ENCODE data around the gene GCSAML. TPM values are rescaled to one million over a fixed set of nuclear protein-coding genes. Genes with fewer than 3 reads are reported as not detected.

Gene GCSAML
- total and polyA plus RNA-seq, 7 experiments from 2014 or later = 0.08 to 9.5 (median 0.49) TPM; not detected in 1

GRCh38 chr1:247528812-247529474 lies 20.0 kb upstream of the GCSAML start:
- H3K27ac Mint-ChIP-seq = no peak overlapping the region
- Histone ChIP-seq H3K27ac (ENCODE audit: low read depth, low read length) (no peak overlapping the region), H3K4me1 (ENCODE audit: control insufficient read depth in 2 of 2, insufficient read depth in 2 of 2, low read length in 2 of 2) (no peaks in the 10 kb centered on the region), H3K36me3 (ENCODE audit: control insufficient read depth in 2 of 3, insufficient read depth in 3 of 3, low read length in 3 of 3) (no peaks in the 10 kb centered on the region), H3K9me3 (ENCODE audit: control insufficient read depth in 2 of 3, low read length in 3 of 3) (no peaks in the 10 kb centered on the region), H3K4me3 (ENCODE audit: low read length) (no peak overlapping the region), H3K27me3 (ENCODE audit: control insufficient read depth in 2 of 2, insufficient read depth in 2 of 2, low read length in 2 of 2) (no peaks in the 10 kb centered on the region)
- H3K9me3 Mint-ChIP-seq = peaks cover 0 to 8% (median 0%) of the 10 kb centered on the region in 11 donors
- no peak for ATAC-seq
- peaks cover 7 to 50% (median 47%) of the 10 kb centered on the region in 5 donors for H3K27me3 Mint-ChIP-seq
- intact Hi-C loops (cut with micrococcal nuclease) = no loop called here
- H3K36me3 Mint-ChIP-seq = no peaks in the 10 kb centered on the region
- H3K4me1 Mint-ChIP-seq = no peaks in the 10 kb centered on the region
- POLR2A ChIA-PET = no interaction called here
- H3K4me3 Mint-ChIP-seq = no peak overlapping the region
- DNase-seq = no peak
- CTCF ChIA-PET = no interaction called here

GRCh38 chr1:247529771-247530355 lies 19.1 kb upstream of the GCSAML start:
- Mint-ChIP-seq H3K36me3 (no peaks in the 10 kb centered on the region), H3K27me3 (peaks cover 7 to 48% (median 39%) of the 10 kb centered on the region in 5 donors), H3K9me3 (peaks cover 0 to 4% (median 0%) of the 10 kb centered on the region in 11 donors), H3K27ac (no peak overlapping the region), H3K4me1 (no peaks in the 10 kb centered on the region), H3K4me3 (peak overlapping the region in 1 of 10 donors; percentile 27)
- Histone ChIP-seq H3K27me3 (ENCODE audit: control insufficient read depth in 2 of 2, insufficient read depth in 2 of 2, low read length in 2 of 2) (no peaks in the 10 kb centered on the region), H3K4me1 (ENCODE audit: control insufficient read depth in 2 of 2, insufficient read depth in 2 of 2, low read length in 2 of 2) (no peaks in the 10 kb centered on the region), H3K27ac (ENCODE audit: low read depth, low read length) (no peak overlapping the region), H3K36me3 (ENCODE audit: control insufficient read depth in 2 of 3, insufficient read depth in 3 of 3, low read length in 3 of 3) (no peaks in the 10 kb centered on the region), H3K4me3 (ENCODE audit: low read length) (no peak overlapping the region), H3K9me3 (ENCODE audit: control insufficient read depth in 2 of 3, low read length in 3 of 3) (no peaks in the 10 kb centered on the region)
- DNase-seq = no peak
- ATAC-seq = no peak
- CTCF ChIA-PET = no interaction called here
- intact Hi-C loops (cut with micrococcal nuclease) = no loop called here
- POLR2A ChIA-PET = no interaction called here

GRCh38 chr1:247530785-247531184 lies 18.1 kb upstream of the GCSAML start:
- H3K27ac ChIP-seq (ENCODE audit: low read depth, low read length) = no peak overlapping the region
- Mint-ChIP-seq H3K36me3 (no peaks in the 10 kb centered on the region), H3K4me3 (no peak overlapping the region), H3K4me1 (no peaks in the 10 kb centered on the region), H3K27ac (no peak overlapping the region), H3K27me3 (peaks cover 7 to 45% (median 31%) of the 10 kb centered on the region in 5 donors), H3K9me3 (peaks cover 0 to 4% (median 0%) of the 10 kb centered on the region in 11 donors)
- no peaks in the 10 kb centered on the region for H3K27me3 ChIP-seq (ENCODE audit: control insufficient read depth in 2 of 2, insufficient read depth in 2 of 2, low read length in 2 of 2)
- no peaks in the 10 kb centered on the region for H3K9me3 ChIP-seq (ENCODE audit: control insufficient read depth in 2 of 3, low read length in 3 of 3)
- H3K4me3 ChIP-seq (ENCODE audit: low read length) = no peak overlapping the region
- ChIA-PET POLR2A (no interaction called here), CTCF (no interaction called here)
- H3K36me3 ChIP-seq (ENCODE audit: control insufficient read depth in 2 of 3, insufficient read depth in 3 of 3, low read length in 3 of 3) = no peaks in the 10 kb centered on the region
- ATAC-seq (peak; percentile 49), DNase-seq (no peak)
- H3K4me1 ChIP-seq (ENCODE audit: control insufficient read depth in 2 of 2, insufficient read depth in 2 of 2, low read length in 2 of 2) = no peaks in the 10 kb centered on the region
- intact Hi-C loops (cut with micrococcal nuclease) = no loop called here

- ATAC-seq (no peak), DNase-seq (no peak)
- H3K27ac Mint-ChIP-seq = no peak overlapping the region
- POLR2A ChIA-PET = no interaction called here
- CTCF ChIA-PET = no interaction called here
- Histone ChIP-seq H3K4me1 (ENCODE audit: control insufficient read depth in 2 of 2, insufficient read depth in 2 of 2, low read length in 2 of 2) (no peaks in the 10 kb centered on the region), H3K9me3 (ENCODE audit: control insufficient read depth in 2 of 3, low read length in 3 of 3) (no peaks in the 10 kb centered on the region), H3K27me3 (ENCODE audit: control insufficient read depth in 2 of 2, insufficient read depth in 2 of 2, low read length in 2 of 2) (no peaks in the 10 kb centered on the region), H3K4me3 (ENCODE audit: low read length) (no peak overlapping the region), H3K36me3 (ENCODE audit: control insufficient read depth in 2 of 3, insufficient read depth in 3 of 3, low read length in 3 of 3) (no peaks in the 10 kb centered on the region), H3K27ac (ENCODE audit: low read depth, low read length) (no peak overlapping the region)
- H3K4me1 Mint-ChIP-seq = no peaks in the 10 kb centered on the region
- H3K4me3 Mint-ChIP-seq = no peak overlapping the region
- peaks cover 0 to 4% (median 0%) of the 10 kb centered on the region in 11 donors for H3K9me3 Mint-ChIP-seq
- intact Hi-C loops (cut with micrococcal nuclease) = no loop called here
- no peaks in the 10 kb centered on the region for H3K36me3 Mint-ChIP-seq
- H3K27me3 Mint-ChIP-seq = peaks cover 7 to 33% (median 25%) of the 10 kb centered on the region in 5 donors
Measured at GRCh38 chr1:247531937-247532336, 17.0 kb upstream of the GCSAML start.

GRCh38 chr1:247535402-247535801 lies 13.5 kb upstream of the GCSAML start:
- ATAC-seq (peak; percentile 60), DNase-seq (no peak)
- Mint-ChIP-seq H3K27me3 (peaks cover 1 to 33% (median 20%) of the 10 kb centered on the region in 5 donors), H3K36me3 (no peaks in the 10 kb centered on the region), H3K4me1 (peaks cover 0 to under 1% (median 0%) of the 10 kb centered on the region in 7 donors), H3K9me3 (peaks cover 0 to 8% (median 0%) of the 10 kb centered on the region in 11 donors), H3K27ac (no peak overlapping the region), H3K4me3 (no peak overlapping the region)
- POLR2A ChIA-PET = no interaction called here
- intact Hi-C loops (cut with micrococcal nuclease) = no loop called here
- Histone ChIP-seq H3K9me3 (ENCODE audit: control insufficient read depth in 2 of 3, low read length in 3 of 3) (no peaks in the 10 kb centered on the region), H3K27ac (ENCODE audit: low read depth, low read length) (no peak overlapping the region), H3K27me3 (ENCODE audit: control insufficient read depth in 2 of 2, insufficient read depth in 2 of 2, low read length in 2 of 2) (no peaks in the 10 kb centered on the region), H3K36me3 (ENCODE audit: control insufficient read depth in 2 of 3, insufficient read depth in 3 of 3, low read length in 3 of 3) (no peaks in the 10 kb centered on the region), H3K4me3 (ENCODE audit: low read length) (no peak overlapping the region), H3K4me1 (ENCODE audit: control insufficient read depth in 2 of 2, insufficient read depth in 2 of 2, low read length in 2 of 2) (no peaks in the 10 kb centered on the region)
- CTCF ChIA-PET = no interaction called here

GRCh38 chr1:247536340-247536739 lies 12.6 kb upstream of the GCSAML start, which contains the start of gene OR2C3:
Gene OR2C3, minus strand, starts transcription at chr1:247536440. Its CDS starts 3,929 bp downstream, at chr1:247532511.
- Histone ChIP-seq H3K27ac (ENCODE audit: low read depth, low read length) (no peak within 1 kb of the TSS), H3K4me1 (ENCODE audit: control insufficient read depth in 2 of 2, insufficient read depth in 2 of 2, low read length in 2 of 2) (no peaks in the 10 kb centered on the region), H3K36me3 (ENCODE audit: control insufficient read depth in 2 of 3, insufficient read depth in 3 of 3, low read length in 3 of 3) (no peaks in the 10 kb centered on the region), H3K4me3 (ENCODE audit: low read length) (no peak within 1 kb of the TSS), H3K9me3 (ENCODE audit: control insufficient read depth in 2 of 3, low read length in 3 of 3) (no peaks in the 10 kb centered on the region), H3K27me3 (ENCODE audit: control insufficient read depth in 2 of 2, insufficient read depth in 2 of 2, low read length in 2 of 2) (no peaks in the 10 kb centered on the region)
- H3K4me3 Mint-ChIP-seq = no peak within 1 kb of the TSS
- peaks cover 0 to 8% (median 0%) of the 10 kb centered on the region in 11 donors for H3K9me3 Mint-ChIP-seq
- ATAC-seq (no peak), DNase-seq (no peak)
- H3K36me3 Mint-ChIP-seq = no peaks in the 10 kb centered on the region
- no peak within 1 kb of the TSS for H3K27ac Mint-ChIP-seq
- peaks cover 0 to 34% (median 21%) of the 10 kb centered on the region in 5 donors for H3K27me3 Mint-ChIP-seq
- intact Hi-C loops (cut with micrococcal nuclease) = no loop called here
- CTCF ChIA-PET = no interaction called here
- peaks cover 0 to 2% (median 0%) of the 10 kb centered on the region in 7 donors for H3K4me1 Mint-ChIP-seq
- POLR2A ChIA-PET = no interaction called here

- no peak for DNase-seq
- Histone ChIP-seq H3K4me1 (ENCODE audit: control insufficient read depth in 2 of 2, insufficient read depth in 2 of 2, low read length in 2 of 2) (no peaks in the 10 kb centered on the region), H3K27me3 (ENCODE audit: control insufficient read depth in 2 of 2, insufficient read depth in 2 of 2, low read length in 2 of 2) (no peaks in the 10 kb centered on the region), H3K36me3 (ENCODE audit: control insufficient read depth in 2 of 3, insufficient read depth in 3 of 3, low read length in 3 of 3) (no peaks in the 10 kb centered on the region), H3K27ac (ENCODE audit: low read depth, low read length) (no peak overlapping the region), H3K9me3 (ENCODE audit: control insufficient read depth in 2 of 3, low read length in 3 of 3) (no peaks in the 10 kb centered on the region), H3K4me3 (ENCODE audit: low read length) (no peak overlapping the region)
- POLR2A ChIA-PET = no interaction called here
- CTCF ChIA-PET = no interaction called here
- Mint-ChIP-seq H3K9me3 (peaks cover 0 to 5% (median 0%) of the 10 kb centered on the region in 11 donors), H3K27ac (no peak overlapping the region), H3K27me3 (peaks cover 0 to 24% (median 16%) of the 10 kb centered on the region in 5 donors), H3K4me3 (no peak overlapping the region), H3K4me1 (peaks cover 0 to 2% (median 0%) of the 10 kb centered on the region in 7 donors), H3K36me3 (no peaks in the 10 kb centered on the region)
- intact Hi-C loops (cut with micrococcal nuclease) = no loop called here
- ATAC-seq = no peak
Measured at GRCh38 chr1:247538561-247538960, 10.4 kb upstream of the GCSAML start.
